Stimulated activated CD4-positive, alpha-beta T cell treated with anti-CD3 and anti-CD28 coated beads, Interleukin-15, amount 100 ng/mL, for 1 hour (primary cell): ENCODE data around the gene MSL1.
A peak's percentile ranks its signal among the peaks of the same experiment; 100 is the strongest.

ENCODE experiments used
- DNase-seq, 2 donors: peaks; one replicate each; pipeline ENCODE4 v3.0.0-alpha.2; 2020; ENCODE audit warnings: low read depth in 1 of 2, low spot score in 1 of 2

Gene MSL1

DNA sequence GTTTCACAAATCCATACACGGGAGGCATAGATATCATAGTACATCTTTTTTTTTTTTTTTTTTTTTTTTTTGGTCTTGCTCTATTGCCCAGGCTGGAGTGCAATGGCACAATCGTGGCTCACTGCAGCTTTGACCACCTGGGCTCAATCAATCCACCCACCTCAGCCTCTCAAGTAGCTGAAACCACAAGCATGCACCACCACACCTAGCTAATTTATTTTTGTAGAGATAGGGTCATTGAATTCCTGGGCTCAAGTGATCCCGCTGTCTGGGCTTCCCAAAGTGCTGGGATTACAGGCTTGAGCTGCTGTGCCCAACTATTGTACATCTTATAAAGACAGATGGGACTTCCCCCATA lies 52.0 kb downstream of the MSL1 start:
- no peak for DNase-seq

- DNase-seq = no peak
Measured at GRCh38 chr17:40174514-40174913, 52.7 kb downstream of the MSL1 start.

DNA sequence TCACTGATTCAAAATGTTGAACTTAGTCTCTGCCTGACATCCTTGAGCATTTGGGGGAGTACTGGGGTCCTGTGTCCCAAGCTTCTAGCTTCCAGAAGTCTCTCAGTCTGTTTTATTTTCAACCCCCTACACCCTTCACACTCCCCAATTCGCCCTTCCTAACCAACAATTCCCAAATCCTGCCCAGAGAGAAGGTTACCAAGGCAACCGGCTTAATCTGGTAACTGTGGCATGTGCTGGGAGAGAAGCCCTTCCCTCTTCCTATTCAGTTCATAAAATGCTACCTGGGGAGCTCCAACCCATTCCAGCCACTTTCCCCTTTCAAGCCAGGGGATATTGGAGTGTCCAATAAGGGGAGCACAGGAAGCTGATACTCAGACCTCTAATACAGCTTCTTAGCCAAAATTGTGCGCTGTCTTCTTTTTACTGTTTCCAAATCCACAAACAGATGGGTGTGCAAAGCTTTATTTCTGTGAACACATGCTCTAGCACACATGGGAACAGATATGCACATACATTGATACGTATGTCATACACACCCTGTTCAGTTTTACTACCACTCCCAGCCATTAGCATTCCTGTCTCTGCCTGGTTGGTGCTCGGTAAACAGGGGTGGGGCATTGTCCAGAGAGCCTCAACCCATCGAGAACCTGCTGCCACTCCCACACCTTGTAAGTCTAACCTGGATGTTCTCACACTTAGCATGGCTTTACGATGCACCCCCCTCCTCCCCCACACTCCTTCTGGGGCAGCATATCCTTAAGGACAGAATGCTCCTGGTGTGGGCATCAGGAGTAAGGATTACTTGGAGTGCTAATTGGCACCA lies 54.4 kb downstream of the MSL1 start:
- no peak for DNase-seq

DNA sequence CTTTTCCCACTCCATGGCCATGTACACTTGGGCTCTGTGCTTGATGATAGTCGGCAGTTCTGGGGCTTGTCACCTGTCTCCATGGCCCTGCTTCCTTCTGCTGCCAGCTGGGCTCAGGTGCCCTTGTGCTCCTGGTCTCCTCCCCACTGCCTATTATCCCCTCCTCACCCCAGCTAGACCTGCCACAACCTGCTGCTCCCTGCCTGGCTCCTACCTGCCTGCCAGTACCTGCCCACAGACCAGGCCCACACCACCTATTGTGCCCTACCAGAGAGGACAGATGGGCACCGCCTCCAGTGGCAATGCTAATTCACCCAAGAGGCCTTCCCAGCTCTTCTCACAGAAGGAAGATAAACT lies 55.0 kb downstream of the MSL1 start:
- DNase-seq = no peak

DNA sequence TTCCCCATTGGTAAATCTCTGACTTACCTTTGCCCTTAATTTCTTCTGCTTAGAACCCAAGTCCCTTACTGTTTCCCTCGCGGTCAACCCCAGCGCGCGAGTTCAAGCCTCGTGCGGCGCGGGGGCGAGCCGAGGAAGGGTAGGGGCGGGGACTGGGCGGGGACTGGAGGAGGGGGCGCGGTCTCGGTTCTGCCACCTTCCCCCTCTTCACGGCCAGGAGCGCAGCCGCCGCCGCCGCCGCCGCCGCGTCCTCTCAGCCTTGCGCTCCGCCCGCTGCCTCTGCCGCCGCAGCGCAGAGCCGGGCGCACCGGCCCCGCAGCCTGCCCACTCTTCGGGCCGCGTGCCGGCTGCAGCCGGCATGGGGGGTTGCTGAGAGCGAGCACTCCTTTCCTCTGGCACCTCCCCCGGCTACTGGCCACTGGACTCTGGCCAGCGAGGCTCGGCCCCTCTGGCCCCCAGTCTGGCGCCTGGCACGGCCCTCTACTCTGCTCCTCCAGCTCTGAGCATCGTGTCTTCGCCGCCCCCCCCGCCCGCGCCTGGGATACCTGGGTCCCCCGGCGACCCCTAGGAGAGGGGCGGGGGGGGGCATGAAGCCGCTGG lies 55.6 kb downstream of the MSL1 start, which contains the start of gene RAPGEFL1:
TSS of gene RAPGEFL1 (plus strand) at position 196 of the 600 bp plus-strand sequence. CDS start at position 588, 392 bp downstream.
- DNase-seq = peak; percentile 67 to 87

GRCh38 chr17:40178021-40178601 lies 56.3 kb downstream of the MSL1 start:
- no peak for DNase-seq

GRCh38 chr17:40178660-40179059 lies 56.9 kb downstream of the MSL1 start:
- DNase-seq = no peak

DNA sequence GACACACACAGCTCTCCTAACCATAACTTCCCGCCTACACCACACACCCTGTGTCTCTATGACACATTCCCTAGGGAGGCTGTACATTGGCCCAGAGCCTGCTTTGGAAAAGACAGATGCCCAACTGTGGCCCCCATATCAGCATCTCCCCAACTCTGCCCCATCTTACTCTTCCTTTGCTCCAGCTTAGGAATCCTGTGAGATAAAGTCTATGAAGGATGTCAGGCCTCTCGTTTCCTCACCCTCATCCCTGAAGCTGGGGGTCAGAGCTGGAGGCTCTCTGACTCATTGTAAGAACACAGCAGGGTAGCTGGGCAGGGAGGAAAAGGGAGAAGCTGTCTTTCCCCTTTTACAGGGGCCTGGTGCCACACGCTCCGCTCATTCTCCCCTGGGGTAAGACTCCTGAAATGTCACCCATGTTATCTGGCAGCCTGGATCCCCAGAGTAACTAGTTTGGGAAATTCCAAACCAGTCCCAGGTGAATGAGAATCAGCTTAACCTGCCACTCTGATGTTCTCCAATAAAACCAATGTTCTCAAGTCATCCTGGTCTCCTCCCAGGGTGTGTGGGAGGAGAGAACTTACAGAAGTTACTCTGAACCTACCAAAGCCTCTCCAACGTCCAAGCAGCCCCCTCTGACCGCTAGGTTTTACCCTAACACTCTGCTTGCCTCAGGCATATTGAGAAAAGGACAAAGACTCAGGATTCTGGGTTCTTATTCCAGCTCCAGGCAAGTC lies 58.3 kb downstream of the MSL1 start:
- no peak for DNase-seq

DNA sequence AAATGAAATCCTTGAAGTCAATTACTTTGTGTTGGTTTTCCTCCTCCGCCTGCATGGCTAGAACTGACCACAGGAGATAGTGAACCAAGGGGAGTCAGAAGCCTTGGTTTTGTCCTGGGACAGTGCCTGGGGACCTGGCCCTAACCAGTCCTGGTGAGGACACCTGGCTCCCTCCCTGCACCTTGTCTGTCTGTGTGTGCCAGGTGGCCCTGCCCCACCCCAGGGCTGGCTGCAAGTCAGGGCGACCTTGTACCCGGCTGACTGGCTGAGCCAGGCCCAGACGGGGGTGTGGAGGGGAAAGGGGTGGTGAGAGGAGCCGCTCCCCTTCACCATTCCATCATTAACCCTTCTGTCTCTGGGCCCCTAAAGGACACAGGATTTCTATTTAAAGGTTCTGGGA lies 58.9 kb downstream of the MSL1 start:
- no peak for DNase-seq

- no peak for DNase-seq
Measured at GRCh38 chr17:40181205-40181604, 59.4 kb downstream of the MSL1 start.

DNA sequence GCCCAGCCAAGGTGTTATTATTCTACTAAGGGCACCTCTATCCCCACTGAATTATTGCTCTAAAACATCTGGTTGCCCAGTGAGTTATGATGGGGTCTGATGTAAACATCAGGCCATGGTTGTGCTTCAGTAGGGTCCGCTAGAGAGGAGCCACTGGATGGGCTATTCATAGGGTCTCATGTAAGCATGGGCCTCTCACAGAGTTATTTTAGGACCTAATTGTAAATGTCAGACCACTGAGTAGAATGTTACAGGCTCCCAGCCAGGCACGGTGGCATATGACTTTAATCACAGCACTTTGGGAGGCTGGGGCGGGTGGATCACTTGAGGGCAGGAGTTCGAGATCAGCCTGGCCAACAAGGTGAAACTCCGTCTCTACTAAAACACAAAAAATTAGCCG lies 60.8 kb downstream of the MSL1 start:
- no peak for DNase-seq
